ENCODE results near the gene PNLDC1. TPM values are rescaled to one million over a fixed set of nuclear protein-coding genes. Genes with fewer than 3 reads are reported as not detected.

PNLDC1 gene
- total RNA-seq, 1 donor from 2014 or later: 0.26 TPM

DNA sequence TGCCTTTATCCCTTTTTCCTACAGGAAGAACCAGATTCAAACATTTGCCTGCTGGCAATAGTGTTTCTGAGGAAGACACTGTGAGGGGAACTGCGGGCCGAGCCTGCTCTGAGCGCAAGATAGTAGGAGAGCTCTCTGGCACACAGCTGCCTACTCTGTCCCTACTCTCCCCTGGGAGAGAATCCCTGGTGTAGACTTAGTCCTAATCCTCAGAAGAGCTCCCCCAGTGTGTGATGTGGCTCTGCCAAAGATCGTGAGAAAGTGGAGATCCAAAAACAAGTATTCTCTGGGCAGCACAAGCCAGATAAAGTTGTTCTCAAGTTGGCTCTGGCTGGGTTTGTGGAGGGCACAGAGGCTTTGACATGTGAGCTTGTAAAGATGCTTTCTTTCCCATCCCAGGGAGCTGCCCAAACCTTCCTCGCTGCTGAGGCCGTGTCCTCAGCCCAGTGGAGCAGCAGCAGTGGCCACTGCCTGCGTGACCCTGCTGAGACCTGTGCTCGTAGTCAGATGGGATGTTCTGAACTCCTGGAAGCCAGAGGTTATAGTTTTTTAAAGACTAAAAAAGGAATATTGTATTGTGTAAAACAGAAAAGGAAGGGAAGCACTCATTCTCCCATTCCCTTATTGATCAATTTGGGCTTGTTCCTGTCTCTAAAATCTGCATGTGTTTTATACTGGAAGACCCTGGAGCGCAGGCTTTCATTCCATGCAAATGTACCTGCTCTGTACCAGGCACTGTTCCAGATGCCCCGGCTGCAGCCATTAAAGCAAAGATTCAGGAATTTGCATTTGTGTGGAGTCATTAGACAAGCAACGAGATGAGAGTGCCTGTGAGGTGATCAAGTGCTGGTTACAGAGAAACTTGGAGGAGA, 30.7 kb downstream of the PNLDC1 start:
- H3K36me3 ChIP-seq (ENCODE audit: control insufficient read depth, insufficient read depth, low read length): no peaks in the 10 kb centered on the region
- DNase-seq (ENCODE audit: low read depth) (no peak), FAIRE-seq (no peak)
- no peak overlapping the region for H3K4me3 ChIP-seq (ENCODE audit: low read depth, low read length)
- no peaks in the 10 kb centered on the region for H3K27me3 ChIP-seq (ENCODE audit: control insufficient read depth, insufficient read depth, low read length)
- TF ChIP-seq, protein P1, sequence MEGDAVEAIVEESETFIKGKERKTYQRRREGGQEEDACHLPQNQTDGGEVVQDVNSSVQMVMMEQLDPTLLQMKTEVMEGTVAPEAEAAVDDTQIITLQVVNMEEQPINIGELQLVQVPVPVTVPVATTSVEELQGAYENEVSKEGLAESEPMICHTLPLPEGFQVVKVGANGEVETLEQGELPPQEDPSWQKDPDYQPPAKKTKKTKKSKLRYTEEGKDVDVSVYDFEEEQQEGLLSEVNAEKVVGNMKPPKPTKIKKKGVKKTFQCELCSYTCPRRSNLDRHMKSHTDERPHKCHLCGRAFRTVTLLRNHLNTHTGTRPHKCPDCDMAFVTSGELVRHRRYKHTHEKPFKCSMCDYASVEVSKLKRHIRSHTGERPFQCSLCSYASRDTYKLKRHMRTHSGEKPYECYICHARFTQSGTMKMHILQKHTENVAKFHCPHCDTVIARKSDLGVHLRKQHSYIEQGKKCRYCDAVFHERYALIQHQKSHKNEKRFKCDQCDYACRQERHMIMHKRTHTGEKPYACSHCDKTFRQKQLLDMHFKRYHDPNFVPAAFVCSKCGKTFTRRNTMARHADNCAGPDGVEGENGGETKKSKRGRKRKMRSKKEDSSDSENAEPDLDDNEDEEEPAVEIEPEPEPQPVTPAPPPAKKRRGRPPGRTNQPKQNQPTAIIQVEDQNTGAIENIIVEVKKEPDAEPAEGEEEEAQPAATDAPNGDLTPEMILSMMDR (IDR thresholded peaks at IDR 0.05; ENCODE audit: insufficient read depth, low read length, severe bottlenecking): no peak

GRCh38 chr6:159831373-159831679, 31.2 kb downstream of the PNLDC1 start:
- DNase-seq (ENCODE audit: low read depth) (no peak), FAIRE-seq (no peak)
- H3K27me3 ChIP-seq (ENCODE audit: control insufficient read depth, insufficient read depth, low read length): no peaks in the 10 kb centered on the region
- H3K36me3 ChIP-seq (ENCODE audit: control insufficient read depth, insufficient read depth, low read length): no peaks in the 10 kb centered on the region
- TF ChIP-seq, protein P1 (IDR thresholded peaks at IDR 0.05; ENCODE audit: insufficient read depth, low read length, severe bottlenecking): no peak
- H3K4me3 ChIP-seq (ENCODE audit: low read depth, low read length): no peak overlapping the region

GRCh38 chr6:159832946-159833345, 32.9 kb downstream of the PNLDC1 start:
- Histone ChIP-seq H3K27me3 (ENCODE audit: control insufficient read depth, insufficient read depth, low read length) (no peaks in the 10 kb centered on the region), H3K4me3 (ENCODE audit: low read depth, low read length) (no peak overlapping the region), H3K36me3 (ENCODE audit: control insufficient read depth, insufficient read depth, low read length) (no peaks in the 10 kb centered on the region)
- no peak for FAIRE-seq
- peak; percentile 39 for DNase-seq (ENCODE audit: low read depth)
- TF ChIP-seq, protein P1 (IDR thresholded peaks at IDR 0.05; ENCODE audit: insufficient read depth, low read length, severe bottlenecking): peak; percentile 2

DNA sequence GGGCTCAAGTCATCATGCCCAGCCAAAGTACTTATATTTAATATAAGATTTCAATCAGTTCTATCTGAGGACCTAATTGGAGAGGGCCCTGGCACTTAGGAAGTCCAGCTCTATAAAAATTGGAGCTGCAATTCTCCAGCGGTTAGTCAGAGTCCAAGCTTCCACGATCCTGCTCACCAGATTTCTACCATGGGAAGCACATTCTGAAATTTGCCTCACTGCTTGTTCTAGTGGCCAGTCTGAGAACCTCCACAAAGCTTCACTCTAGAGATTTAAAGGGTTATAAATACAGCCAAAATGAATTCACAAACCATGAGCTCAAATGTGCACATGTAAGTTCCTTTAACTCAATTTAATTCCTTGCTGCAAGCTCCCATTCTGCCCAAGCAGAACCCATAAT, 33.5 kb downstream of the PNLDC1 start:
- DNase-seq (ENCODE audit: low read depth) (no peak), FAIRE-seq (no peak)
- Histone ChIP-seq H3K36me3 (ENCODE audit: control insufficient read depth, insufficient read depth, low read length) (no peaks in the 10 kb centered on the region), H3K4me3 (ENCODE audit: low read depth, low read length) (no peak overlapping the region), H3K27me3 (ENCODE audit: control insufficient read depth, insufficient read depth, low read length) (no peaks in the 10 kb centered on the region)
- TF ChIP-seq, protein P1 (IDR thresholded peaks at IDR 0.05; ENCODE audit: insufficient read depth, low read length, severe bottlenecking): no peak

GRCh38 chr6:159833997-159834603, 34.0 kb downstream of the PNLDC1 start:
- DNase-seq (ENCODE audit: low read depth) (no peak), FAIRE-seq (no peak)
- H3K36me3 ChIP-seq (ENCODE audit: control insufficient read depth, insufficient read depth, low read length): no peaks in the 10 kb centered on the region
- TF ChIP-seq, protein P1 (IDR thresholded peaks at IDR 0.05; ENCODE audit: insufficient read depth, low read length, severe bottlenecking): no peak
- no peaks in the 10 kb centered on the region for H3K27me3 ChIP-seq (ENCODE audit: control insufficient read depth, insufficient read depth, low read length)
- no peak overlapping the region for H3K4me3 ChIP-seq (ENCODE audit: low read depth, low read length)
